ENCODE data around the gene EFCAB9. TPM values are rescaled to one million over a fixed set of nuclear protein-coding genes. Genes with fewer than 3 reads are reported as not detected.

The EFCAB9 gene
- polyA plus RNA-seq, 1 of the 3 experiments (the other 2 are of a cell fraction): 0.10 TPM

GRCh38 chr5:172183881-172184280 lies 10.1 kb upstream of the EFCAB9 start:
- Histone ChIP-seq H3K36me3 (replicated peaks in 1 of 2; ENCODE audit: control insufficient read depth in 1 of 2, insufficient read depth in 2 of 2, low read length in 1 of 2) (peaks cover 0 to 4% of the 10 kb centered on the region in 2 experiments), H2AFZ (ENCODE audit: low read depth) (no peak overlapping the region), H3F3A (replicated peaks; ENCODE audit: insufficient read depth) (peaks cover 9% of the 10 kb centered on the region), H3K27ac (ENCODE audit: low read depth in 2 of 2, low read length in 1 of 2) (no peak overlapping the region), H3K79me2 (ENCODE audit: insufficient read depth) (peaks cover 79% of the 10 kb centered on the region), H3K9me3 (no peaks in the 10 kb centered on the region), H3K4me1 (ENCODE audit: control insufficient read depth in 1 of 2, insufficient read depth in 2 of 2, low read depth in 1 of 2, low read length in 1 of 2) (peaks cover 0 to 5% of the 10 kb centered on the region in 2 experiments; a peak in 1 of 4 replicates), H4K20me1 (ENCODE audit: insufficient read depth) (0 out of 2 replicates have a peak, but pooled peaks cover 7% of the 10 kb centered on the region), H3K9me2 (no peaks in the 10 kb centered on the region), H3K27me3 (ENCODE audit: insufficient read depth) (no peaks in the 10 kb centered on the region), H3K9ac (no peak overlapping the region), H3K4me2 (no peak overlapping the region), H3K4me3 (ENCODE audit: low read depth in 2 of 2, low read length in 1 of 2) (no peak overlapping the region)
- no peak for DNase-seq
- WGBS (ENCODE audit: low lambda C conversion rate): 100% methylated on average over 3 of the region's 4 CpGs
- CTCF ChIA-PET: interaction anchor here (0.7 to 1.1 kb wide), 2 partner anchors 13 to 271 kb away, joined by 3 to 4 read pairs; no protein-coding TSS in a partner anchor
- POLR2A ChIA-PET: no interaction called here
- TF ChIP-seq JUND (IDR thresholded peaks at IDR 0.05): no peak
- no peak for TF ChIP-seq GABPA (IDR thresholded peaks at IDR 0.05; ENCODE audit: low read depth)
- TF ChIP-seq FOXM1 (IDR thresholded peaks at IDR 0.05; ENCODE audit: low read depth): no peak

GRCh38 chr5:172185096-172185461 lies 8.9 kb upstream of the EFCAB9 start:
- POLR2A ChIA-PET: no interaction called here
- peaks cover 68% of the 10 kb centered on the region for H3K79me2 ChIP-seq (ENCODE audit: insufficient read depth)
- DNase-seq: no peak
- no peaks in the 10 kb centered on the region for H3K9me2 ChIP-seq
- H4K20me1 ChIP-seq (ENCODE audit: insufficient read depth): 0 out of 2 replicates have a peak, but pooled peaks cover 4% of the 10 kb centered on the region
- H3K27ac ChIP-seq (ENCODE audit: low read depth in 2 of 2, low read length in 1 of 2): no peak overlapping the region
- H3K36me3 ChIP-seq (replicated peaks in 1 of 2; ENCODE audit: control insufficient read depth in 1 of 2, insufficient read depth in 2 of 2, low read length in 1 of 2): peaks cover 0 to 4% of the 10 kb centered on the region in 2 experiments
- H2AFZ ChIP-seq (ENCODE audit: low read depth): no peak overlapping the region
- H3K9ac ChIP-seq: no peak overlapping the region
- no peaks in the 10 kb centered on the region for H3K27me3 ChIP-seq (ENCODE audit: insufficient read depth)
- TF ChIP-seq CHD2 (IDR thresholded peaks at IDR 0.05; ENCODE audit: low read length, partially characterized antibody): no peak
- TF ChIP-seq FOSL2 (IDR thresholded peaks at IDR 0.05; ENCODE audit: borderline replicate concordance, low read depth): no peak
- TF ChIP-seq CTCF (IDR thresholded peaks at IDR 0.05): no peak
- TF ChIP-seq FOXM1 (IDR thresholded peaks at IDR 0.05; ENCODE audit: low read depth): no peak
- TF ChIP-seq YY1 (IDR thresholded peaks at IDR 0.05; ENCODE audit: low read depth): no peak
- no peak for TF ChIP-seq MEF2A (IDR thresholded peaks at IDR 0.05; ENCODE audit: borderline replicate concordance, low read depth)
- TF ChIP-seq JUND (IDR thresholded peaks at IDR 0.05): no peak
- no peak for TF ChIP-seq GABPA (IDR thresholded peaks at IDR 0.05; ENCODE audit: low read depth)
- no peak for TF ChIP-seq TAF1 (IDR thresholded peaks at IDR 0.05; ENCODE audit: borderline replicate concordance, low read depth, low read length)
- TF ChIP-seq, protein P1, sequence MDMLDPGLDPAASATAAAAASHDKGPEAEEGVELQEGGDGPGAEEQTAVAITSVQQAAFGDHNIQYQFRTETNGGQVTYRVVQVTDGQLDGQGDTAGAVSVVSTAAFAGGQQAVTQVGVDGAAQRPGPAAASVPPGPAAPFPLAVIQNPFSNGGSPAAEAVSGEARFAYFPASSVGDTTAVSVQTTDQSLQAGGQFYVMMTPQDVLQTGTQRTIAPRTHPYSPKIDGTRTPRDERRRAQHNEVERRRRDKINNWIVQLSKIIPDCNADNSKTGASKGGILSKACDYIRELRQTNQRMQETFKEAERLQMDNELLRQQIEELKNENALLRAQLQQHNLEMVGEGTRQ (IDR thresholded peaks at IDR 0.05; ENCODE audit: borderline replicate concordance, low read depth, low read length): no peak
- no peak for TF ChIP-seq RAD21 (IDR thresholded peaks at IDR 0.05; ENCODE audit: low read length)
- no peak for TF ChIP-seq FOXJ3 (CRISPR knock-in tag; IDR thresholded peaks at IDR 0.05)
- TF ChIP-seq RXRA (IDR thresholded peaks at IDR 0.05; ENCODE audit: borderline replicate concordance, low read depth): no peak
- TF ChIP-seq EZH2phosphoT487 (IDR thresholded peaks at IDR 0.05; ENCODE audit: borderline replicate concordance, low read depth): no peak
- TF ChIP-seq SMC3 (IDR thresholded peaks at IDR 0.05; ENCODE audit: low read depth, low read length): no peak
- TF ChIP-seq GATA2 (CRISPR knock-in tag; IDR thresholded peaks at IDR 0.05): no peak
- no peak for TF ChIP-seq NFIC (IDR thresholded peaks at IDR 0.05; ENCODE audit: borderline replicate concordance)
- WGBS (ENCODE audit: low lambda C conversion rate): 90% methylated on average over 10 of the region's 10 CpGs
- H3K4me1 ChIP-seq (ENCODE audit: control insufficient read depth in 1 of 2, insufficient read depth in 2 of 2, low read depth in 1 of 2, low read length in 1 of 2): peaks cover 0 to 5% of the 10 kb centered on the region in 2 experiments; a peak in 1 of 4 replicates
- CTCF ChIA-PET: interaction anchor here (1.1 kb wide), 1 partner anchor 273 kb away, joined by 4 read pairs; no protein-coding TSS in a partner anchor
- H3K4me2 ChIP-seq: no peak overlapping the region
- no peak overlapping the region for H3K4me3 ChIP-seq (ENCODE audit: low read depth in 2 of 2, low read length in 1 of 2)
- H3F3A ChIP-seq (replicated peaks; ENCODE audit: insufficient read depth): peaks cover 15% of the 10 kb centered on the region
- no peaks in the 10 kb centered on the region for H3K9me3 ChIP-seq
